PC-3 (cell line): ENCODE data around the gene NPFFR2. TPM values are rescaled to one million over a fixed set of nuclear protein-coding genes. Genes with fewer than 3 reads are reported as not detected.

ENCODE experiments used
- ATAC-seq: fragments of 200-7000 bp; cut with Tn5 transposase; 2 replicates; pipeline ENCODE4 v1.9.1; 2020; ENCODE audit warnings: mild to moderate bottlenecking, moderate library complexity
- BruUV-seq: library from RNA; stranded (reverse); fragments of 400-500 nt; replicated peaks from 2 replicates; lab custom pipeline; 2021; lab: Mats Ljungman, UMichigan
- CTCF ChIA-PET: fragments of 300-600 bp; sonication (Branson Sonifier 250); formaldehyde crosslinking; loops from one replicate; lab custom pipeline; 2022; ENCODE audit warnings: antibody characterized with exemption; lab: Charles Lee
- POLR2A ChIA-PET: fragments of 300-600 bp; sonication (Branson Sonifier 250); formaldehyde crosslinking; loops from one replicate; lab custom pipeline; 2022; ENCODE audit warnings: antibody characterized with exemption; ENCODE audit not compliant: unreplicated experiment; lab: Charles Lee
- DNase-seq: peaks from one replicate; pipeline ENCODE4 v3.0.0-alpha.2; 2015
- H2AFZ ChIP-seq: fragments of 300-600 bp; sonication (generic); 2 replicates; pipeline ENCODE4 v1.6.0; 2016; ENCODE audit warnings: antibody characterized with exemption, low read length
- H3F3A ChIP-seq: fragments of 300-600 bp; sonication (generic); one replicate; pipeline ENCODE4 v1.6.0; 2017; ENCODE audit warnings: antibody characterized with exemption, low read length, control low read depth, mild to moderate bottlenecking; ENCODE audit not compliant: unreplicated experiment
- H3K27ac ChIP-seq: fragments of 300-600 bp; sonication (generic); 2 replicates; pipeline ENCODE4 v1.5.1; 2016; ENCODE audit warnings: mild to moderate bottlenecking, low read length
- H3K27me3 ChIP-seq: fragments of 300-600 bp; sonication (generic); 2 replicates; pipeline ENCODE4 v1.6.1; 2016; ENCODE audit warnings: low read length, mixed read lengths
- H3K36me3 ChIP-seq: fragments of 300-600 bp; sonication (generic); 2 replicates; pipeline ENCODE4 v1.6.1; 2016; ENCODE audit warnings: low read depth, mixed run types, low read length, mixed read lengths
- H3K4me1 ChIP-seq: fragments of 300-600 bp; sonication (generic); 2 replicates; pipeline ENCODE4 v1.5.1; 2016; ENCODE audit warnings: low read length; ENCODE audit not compliant: insufficient read depth
- H3K4me2 ChIP-seq: fragments of 300-600 bp; sonication (generic); 2 replicates; pipeline ENCODE4 v1.6.0; 2016; ENCODE audit warnings: low read length
- H3K4me3 ChIP-seq: fragments of 300-600 bp; sonication (generic); 2 replicates; pipeline ENCODE4 v1.5.1; 2016; ENCODE audit warnings: mild to moderate bottlenecking, low read length, mixed read lengths
- H3K79me2 ChIP-seq: fragments of 300-600 bp; sonication (generic); 2 replicates; pipeline ENCODE4 v1.6.1; 2017; ENCODE audit warnings: low read length, mixed read lengths
- H3K9ac ChIP-seq: fragments of 300-600 bp; sonication (generic); 2 replicates; pipeline ENCODE4 v1.6.0; 2016; ENCODE audit warnings: mild to moderate bottlenecking, low read length
- H3K9me2 ChIP-seq: fragments of 300-600 bp; sonication (generic); replicated peaks from 2 replicates; pipeline ENCODE4 v1.6.1; 2016; ENCODE audit warnings: mixed run types, low read length, mixed read lengths
- H3K9me3 ChIP-seq: fragments of 300-600 bp; sonication (generic); 2 replicates; pipeline ENCODE4 v1.6.1; 2016; ENCODE audit warnings: low read length, mixed read lengths
- H4K20me1 ChIP-seq: fragments of 300-600 bp; sonication (generic); 2 replicates; pipeline ENCODE4 v1.6.1; 2016; ENCODE audit warnings: low read length, mixed read lengths
- CTCF ChIP-seq: fragments of 300-600 bp; sonication (generic); conservative IDR thresholded peaks from 2 replicates; pipeline ENCODE4 v1.5.1; 2017; ENCODE audit warnings: antibody characterized with exemption, low read depth, mild to moderate bottlenecking, low read length
- EZH2 ChIP-seq: fragments of 300-600 bp; sonication (generic); IDR thresholded peaks from one replicate; pipeline ENCODE4 v1.6.1; 2017; ENCODE audit warnings: antibody characterized with exemption, mild to moderate bottlenecking, low read length; ENCODE audit not compliant: unreplicated experiment
- EZH2phosphoT487 ChIP-seq: fragments of 300-600 bp; sonication (generic); IDR thresholded peaks from 2 replicates; pipeline ENCODE4 v1.6.1; 2018; ENCODE audit warnings: mild to moderate bottlenecking, antibody characterized with exemption, low read length, borderline replicate concordance
- intact Hi-C: fragments of 100-400 bp; cut with micrococcal nuclease; formaldehyde crosslinking; loops from 2 replicates; pipeline ENCODE4 v1.9.0; 2023
- total RNA-seq: library from RNA; depleted of rRNA; stranded (reverse); fragments of >200 nt; gene quantifications from 2 replicates; pipeline ENCODE4 v1.2.3, GENCODE V29; 2014; rRNA removed

The NPFFR2 gene
- total RNA-seq, 1 experiment from 2014 or later, result not detected

GRCh38 chr4:72186714-72187113 is 154.9 kb downstream of the NPFFR2 start:
- Histone ChIP-seq H3F3A (no peaks in the 10 kb centered on the region), H3K9me3 (no peaks in the 10 kb centered on the region), H2AFZ (no peak overlapping the region), H3K4me1 (no peaks in the 10 kb centered on the region), H3K9me2 (no peaks in the 10 kb centered on the region), H3K27ac (no peak overlapping the region), H3K79me2 (no peaks in the 10 kb centered on the region), H4K20me1 (no peaks in the 10 kb centered on the region), H3K9ac (no peak overlapping the region), H3K27me3 (no peaks in the 10 kb centered on the region), H3K4me2 (no peak overlapping the region), H3K36me3 (no peaks in the 10 kb centered on the region), H3K4me3 (no peak overlapping the region)
- CTCF ChIA-PET, result no interaction called here
- POLR2A ChIA-PET, result no interaction called here
- no TSS peak for BruUV-seq
- DNase-seq (no peak), ATAC-seq (no peak)
- intact Hi-C loops, result loop anchor here (10.0 kb wide), 1 partner anchor 202 kb away; no protein-coding TSS in a partner anchor
- TF ChIP-seq CTCF (no peak), EZH2 (no peak), EZH2phosphoT487 (no peak)

- intact Hi-C loops, result no loop called here
- TF ChIP-seq EZH2phosphoT487, result no peak
- TF ChIP-seq CTCF, result no peak
- no peak for TF ChIP-seq EZH2
These were observed 162.2 kb downstream of the NPFFR2 start for GRCh38 chr4:72194046-72194445.

GRCh38 chr4:72194453-72194852 is 162.7 kb downstream of the NPFFR2 start:
- TF ChIP-seq EZH2phosphoT487 (no peak), EZH2 (no peak), CTCF (no peak)
- Histone ChIP-seq H3K9me2 (no peaks in the 10 kb centered on the region; the same call in 1 of the 2 replicates), H3K4me2 (no peak overlapping the region), H3K4me1 (no peaks in the 10 kb centered on the region), H3K9me3 (no peaks in the 10 kb centered on the region), H3K79me2 (no peaks in the 10 kb centered on the region), H4K20me1 (no peaks in the 10 kb centered on the region), H3K36me3 (no peaks in the 10 kb centered on the region), H3K27ac (no peak overlapping the region), H2AFZ (no peak overlapping the region), H3K27me3 (no peaks in the 10 kb centered on the region), H3K4me3 (no peak overlapping the region), H3K9ac (no peak overlapping the region), H3F3A (no peaks in the 10 kb centered on the region)
- POLR2A ChIA-PET, result no interaction called here
- CTCF ChIA-PET, result no interaction called here
- DNase-seq (no peak), ATAC-seq (no peak)
- intact Hi-C loops, result no loop called here
- no TSS peak for BruUV-seq

More at GRCh38 chr4:72194046-72194445, 162.2 kb downstream of the NPFFR2 start:
- Histone ChIP-seq H3K4me2 (no peak overlapping the region), H3K79me2 (no peaks in the 10 kb centered on the region), H3K9ac (no peak overlapping the region), H3K4me3 (no peak overlapping the region), H3K9me3 (no peaks in the 10 kb centered on the region), H3F3A (no peaks in the 10 kb centered on the region), H3K27me3 (no peaks in the 10 kb centered on the region), H3K27ac (no peak overlapping the region), H3K4me1 (no peaks in the 10 kb centered on the region), H2AFZ (no peak overlapping the region), H4K20me1 (no peaks in the 10 kb centered on the region), H3K9me2 (no peaks in the 10 kb centered on the region; the same call in 1 of the 2 replicates), H3K36me3 (no peaks in the 10 kb centered on the region)
- ATAC-seq (no peak), DNase-seq (no peak)
- ChIA-PET POLR2A (no interaction called here), CTCF (no interaction called here)
- no TSS peak for BruUV-seq

Other genes starting within 250 kb of the NPFFR2 start
- not detected in 2 replicates for gene GC, start 247.9 kb upstream of the NPFFR2 start, total RNA-seq